ENCODE data around the gene ALG14.

- TF ChIP-seq CTCF (IDR thresholded peaks at IDR 0.05) = no peak
- TF ChIP-seq POLR2A (IDR thresholded peaks at IDR 0.05) = no peak
Observed at GRCh38 chr1:94962409-94963265, 110.1 kb downstream of the ALG14 start.
